ENCODE results near the gene VENTX.

VENTX gene

GRCh38 chr10:133202778-133203651, 34.6 kb upstream of the VENTX start:
- no peak for DNase-seq (ENCODE audit: low spot score)

GRCh38 chr10:133203652-133204195, 33.9 kb upstream of the VENTX start:
- no peak for DNase-seq (ENCODE audit: low spot score)

- no peak for DNase-seq (ENCODE audit: low spot score)
Measured at GRCh38 chr10:133204226-133205015, 33.2 kb upstream of the VENTX start.

- no peak for DNase-seq (ENCODE audit: low spot score)
Measured at GRCh38 chr10:133205146-133205545, 32.5 kb upstream of the VENTX start.

- no peak for DNase-seq (ENCODE audit: low spot score)
Measured at GRCh38 chr10:133206356-133207040, 31.2 kb upstream of the VENTX start.

GRCh38 chr10:133207041-133207600, 30.5 kb upstream of the VENTX start:
- DNase-seq (ENCODE audit: low spot score) = no peak

- DNase-seq (ENCODE audit: low spot score) = no peak
Measured at GRCh38 chr10:133207627-133208026, 30.0 kb upstream of the VENTX start.

- DNase-seq (ENCODE audit: low spot score) = no peak
Measured at GRCh38 chr10:133208466-133208865, 29.2 kb upstream of the VENTX start.

GRCh38 chr10:133209117-133209516, 28.5 kb upstream of the VENTX start:
- no peak for DNase-seq (ENCODE audit: low spot score)

GRCh38 chr10:133209641-133210040, 28.0 kb upstream of the VENTX start:
- no peak for DNase-seq (ENCODE audit: low spot score)

GRCh38 chr10:133210398-133211140, 27.1 kb upstream of the VENTX start:
- no peak for DNase-seq (ENCODE audit: low spot score)

- DNase-seq (ENCODE audit: low spot score) = no peak
Measured at GRCh38 chr10:133211141-133211830, 26.4 kb upstream of the VENTX start.

- DNase-seq (ENCODE audit: low spot score) = no peak
Measured at GRCh38 chr10:133211959-133212852, 25.4 kb upstream of the VENTX start.

GRCh38 chr10:133212853-133213494, 24.7 kb upstream of the VENTX start:
- DNase-seq (ENCODE audit: low spot score) = no peak

- no peak for DNase-seq (ENCODE audit: low spot score)
Measured at GRCh38 chr10:133213641-133214467, 23.8 kb upstream of the VENTX start.

- no peak for DNase-seq (ENCODE audit: low spot score)
Measured at GRCh38 chr10:133214468-133215410, 22.9 kb upstream of the VENTX start.

- DNase-seq (ENCODE audit: low spot score) = no peak
Measured at GRCh38 chr10:133215586-133215985, 22.1 kb upstream of the VENTX start.
